Upper lobe of left lung (tissue), 4 donors: Measurements from ENCODE around the gene ADCY2.

Experiments
- POLR2AphosphoS5 ChIP-seq, 2 donors: sonication (generic); formaldehyde crosslinking; IDR thresholded peaks; one replicate each; pipeline ENCODE4 v1.5.1; 2017; ENCODE audit warnings: antibody characterized with exemption in 2 of 2
- TF ChIP-seq, protein P1 (sequence below), 6 experiments: fragments of 450-650 bp in 4 of 6; fragments of 200-600 bp in 2 of 6; sonication (generic) in 2 of 6; IDR thresholded peaks; one replicate each; pipeline ENCODE4 v1.5.1; 2016 to 2019; ENCODE audit warnings: antibody characterized with exemption in 6 of 6

DNA sequence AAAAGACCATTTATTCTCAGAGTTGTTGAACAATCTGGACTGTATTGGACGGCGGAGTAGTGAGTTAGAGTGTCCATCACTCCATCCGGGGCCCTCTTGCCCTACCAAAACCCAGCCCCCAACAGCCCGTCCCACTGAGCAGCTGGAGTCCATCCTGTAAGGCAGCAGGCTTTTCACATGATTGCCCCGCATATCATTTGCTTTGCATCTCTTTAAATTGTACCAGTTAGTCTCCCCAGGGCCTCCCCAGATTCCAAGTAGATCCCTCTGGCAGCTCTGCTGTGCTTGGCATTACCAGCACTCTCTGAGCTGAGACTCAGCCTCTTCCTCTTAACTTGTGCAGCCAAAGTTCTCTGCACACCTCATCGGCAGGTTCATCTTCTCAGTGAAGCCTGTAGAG lies 48.6 kb upstream of the ADCY2 start:
- no peak for TF ChIP-seq POLR2AphosphoS5 (IDR thresholded peaks at IDR 0.05)
- TF ChIP-seq, protein P1, sequence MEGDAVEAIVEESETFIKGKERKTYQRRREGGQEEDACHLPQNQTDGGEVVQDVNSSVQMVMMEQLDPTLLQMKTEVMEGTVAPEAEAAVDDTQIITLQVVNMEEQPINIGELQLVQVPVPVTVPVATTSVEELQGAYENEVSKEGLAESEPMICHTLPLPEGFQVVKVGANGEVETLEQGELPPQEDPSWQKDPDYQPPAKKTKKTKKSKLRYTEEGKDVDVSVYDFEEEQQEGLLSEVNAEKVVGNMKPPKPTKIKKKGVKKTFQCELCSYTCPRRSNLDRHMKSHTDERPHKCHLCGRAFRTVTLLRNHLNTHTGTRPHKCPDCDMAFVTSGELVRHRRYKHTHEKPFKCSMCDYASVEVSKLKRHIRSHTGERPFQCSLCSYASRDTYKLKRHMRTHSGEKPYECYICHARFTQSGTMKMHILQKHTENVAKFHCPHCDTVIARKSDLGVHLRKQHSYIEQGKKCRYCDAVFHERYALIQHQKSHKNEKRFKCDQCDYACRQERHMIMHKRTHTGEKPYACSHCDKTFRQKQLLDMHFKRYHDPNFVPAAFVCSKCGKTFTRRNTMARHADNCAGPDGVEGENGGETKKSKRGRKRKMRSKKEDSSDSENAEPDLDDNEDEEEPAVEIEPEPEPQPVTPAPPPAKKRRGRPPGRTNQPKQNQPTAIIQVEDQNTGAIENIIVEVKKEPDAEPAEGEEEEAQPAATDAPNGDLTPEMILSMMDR (IDR thresholded peaks at IDR 0.05) = no peak
